GM18511 (cell line): ENCODE measurements around the gene BABAM2.
"Not testable (repeated sequence)": the region's sequence is repeated elsewhere in the genome, so short reads cannot be mapped to it uniquely, and the experiment has no call there.

ENCODE experiments used
- ATAC-seq: cut with Tn5 transposase; IDR thresholded peaks from one replicate; pipeline ENCODE4 v1.9.1; 2021; ENCODE audit warnings: mild to moderate bottlenecking, moderate library complexity; ENCODE audit not compliant: unreplicated experiment

The BABAM2 gene

GRCh38 chr2:28225473-28226080, 335.0 kb downstream of the BABAM2 start:
- no peak for ATAC-seq

DNA sequence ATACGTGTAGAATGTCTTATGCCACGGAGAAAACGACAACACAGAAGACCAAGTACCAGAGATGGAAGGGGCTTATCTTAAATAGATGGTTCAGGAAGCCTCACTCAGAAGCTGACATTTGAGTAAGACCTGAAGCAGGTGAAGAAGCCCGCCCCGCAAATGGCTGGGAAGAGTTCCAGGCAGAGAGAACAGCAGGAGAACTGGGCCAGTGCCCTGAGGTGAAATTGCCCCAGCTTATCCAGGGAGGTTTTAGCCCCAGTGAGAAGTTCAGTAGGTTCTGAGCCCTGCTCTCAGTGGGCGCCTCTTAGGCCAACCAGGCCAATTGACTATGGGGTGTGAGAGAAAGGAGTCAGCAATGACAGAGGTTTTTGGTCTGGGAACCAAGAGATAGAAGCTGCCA, 336.0 kb downstream of the BABAM2 start:
- ATAC-seq: no peak

DNA sequence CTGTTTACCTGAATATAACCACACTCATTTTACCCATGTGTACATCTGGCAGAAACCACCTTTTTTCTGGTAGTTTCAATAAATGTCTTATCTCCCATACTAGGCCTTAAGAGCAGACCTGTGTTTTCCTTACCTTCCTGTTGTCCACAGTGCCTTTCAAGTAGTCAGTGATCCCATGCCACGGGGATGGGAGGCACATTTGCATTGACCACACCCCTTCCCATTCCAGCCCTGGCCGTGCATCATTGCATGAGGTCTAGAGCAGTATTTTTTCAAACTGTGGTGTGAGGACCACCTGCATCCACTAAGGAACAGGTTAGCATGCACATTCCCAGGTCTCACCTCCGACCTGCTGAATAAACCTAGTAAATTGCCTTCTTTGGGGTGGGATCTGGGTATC, 337.0 kb downstream of the BABAM2 start:
- ATAC-seq: no peak

GRCh38 chr2:28228434-28228995, 338.0 kb downstream of the BABAM2 start:
- ATAC-seq: no peak

- ATAC-seq: no peak
Observed at GRCh38 chr2:28231110-28231631, 340.6 kb downstream of the BABAM2 start.

GRCh38 chr2:28232295-28232694, 341.8 kb downstream of the BABAM2 start:
- no peak for ATAC-seq

DNA sequence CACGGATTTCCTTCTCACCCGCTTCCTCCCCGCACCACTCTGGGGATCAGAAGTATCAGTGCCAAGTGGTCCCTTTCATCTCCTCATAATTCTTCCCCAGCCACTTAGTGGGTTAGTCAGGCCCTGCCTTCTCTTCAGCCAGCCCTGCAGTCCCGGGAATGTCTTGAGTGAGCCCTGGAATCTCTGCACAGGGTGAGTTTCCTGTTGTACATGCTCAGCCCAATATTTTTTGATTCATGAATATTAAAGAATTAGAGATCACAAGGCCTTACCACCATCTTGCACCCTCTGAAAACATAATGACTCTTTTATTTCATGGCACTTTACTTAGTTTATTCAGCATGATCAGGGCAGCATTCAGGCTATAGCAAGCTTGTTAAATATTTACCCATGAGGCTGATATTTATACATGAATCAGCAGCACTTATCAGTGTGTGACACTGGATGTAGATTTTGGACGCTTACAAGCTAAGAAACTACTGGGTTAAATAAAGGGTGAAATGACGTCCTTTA, 342.7 kb downstream of the BABAM2 start:
- no peak for ATAC-seq

DNA sequence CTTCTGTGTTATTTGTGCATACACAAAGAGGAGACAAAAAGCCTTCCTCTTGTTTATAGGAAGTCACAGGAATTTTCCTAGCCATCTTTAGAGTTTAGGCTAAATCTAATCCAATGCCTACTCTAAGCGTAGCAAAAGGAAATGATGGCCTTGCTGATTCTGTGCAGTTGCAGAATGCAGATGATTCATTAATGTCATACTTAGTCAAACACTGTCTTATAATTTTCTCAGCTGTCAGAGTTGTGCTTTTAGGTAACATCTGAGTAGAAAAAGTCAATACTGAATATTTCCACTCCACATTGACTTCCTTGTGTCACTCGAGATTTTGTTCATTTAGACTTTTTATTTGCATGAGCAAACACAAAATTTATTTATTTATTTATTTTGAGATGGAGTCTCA, 344.3 kb downstream of the BABAM2 start:
- no peak for ATAC-seq

DNA sequence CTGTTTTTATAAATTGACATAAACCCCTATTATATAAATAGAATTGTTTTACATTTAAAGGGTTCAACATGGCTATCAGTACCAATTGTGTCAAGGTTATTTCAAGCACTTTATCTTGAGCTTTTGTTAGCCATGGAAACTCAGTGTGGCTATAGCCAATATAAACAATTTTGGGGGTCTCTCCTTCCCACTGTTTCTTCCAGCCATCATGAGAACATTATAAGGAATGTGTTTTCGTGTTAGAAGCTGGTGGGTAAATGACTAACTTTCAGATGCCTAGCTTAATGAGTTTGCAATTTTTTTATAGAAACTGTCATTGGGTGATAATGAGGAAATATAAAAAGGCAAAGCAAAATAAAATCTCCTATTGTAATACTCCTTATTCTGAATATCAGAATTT, 348.7 kb downstream of the BABAM2 start:
- ATAC-seq: no peak

DNA sequence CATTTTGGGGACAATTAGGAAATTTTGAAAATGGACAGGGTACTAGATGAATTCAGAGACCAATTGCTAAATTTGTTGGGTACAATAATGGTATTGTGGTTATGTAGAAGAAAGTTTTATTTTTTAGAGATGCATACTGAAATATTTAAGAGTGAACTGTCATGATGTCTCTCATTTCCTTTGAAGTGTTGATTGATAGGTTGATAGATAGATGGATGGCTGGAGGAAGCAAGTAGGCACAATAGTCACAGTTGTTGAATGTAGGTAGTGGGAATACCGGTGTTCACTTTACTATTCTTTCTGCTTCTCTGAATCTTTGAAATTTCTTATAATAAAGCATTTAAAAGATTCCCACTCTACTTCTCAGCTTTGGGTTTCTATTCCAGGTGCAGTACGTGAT, 350.4 kb downstream of the BABAM2 start:
- no peak for ATAC-seq

DNA sequence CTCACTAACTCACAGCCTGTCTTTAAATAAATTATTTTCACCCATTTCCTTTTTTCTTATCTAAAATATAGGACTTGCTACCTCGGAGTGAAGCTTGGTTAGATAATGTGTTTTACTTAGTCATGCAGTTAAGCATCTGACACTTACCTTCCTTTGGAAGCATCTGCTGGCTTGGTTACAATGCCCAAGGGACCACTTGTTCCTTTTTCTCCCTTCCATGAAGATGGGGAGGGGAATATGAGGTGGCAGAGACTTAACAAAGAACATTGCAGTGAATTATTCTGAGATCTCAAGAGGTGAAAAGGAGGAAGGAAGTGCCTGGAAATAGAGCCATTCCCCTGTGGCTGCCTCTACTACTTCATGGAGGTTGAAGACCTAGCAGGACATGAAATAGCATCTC, 356.8 kb downstream of the BABAM2 start:
- no peak for ATAC-seq

GRCh38 chr2:28247734-28248133, 357.2 kb downstream of the BABAM2 start:
- no peak for ATAC-seq

GRCh38 chr2:28248511-28248910, 358.0 kb downstream of the BABAM2 start:
- no peak for ATAC-seq

DNA sequence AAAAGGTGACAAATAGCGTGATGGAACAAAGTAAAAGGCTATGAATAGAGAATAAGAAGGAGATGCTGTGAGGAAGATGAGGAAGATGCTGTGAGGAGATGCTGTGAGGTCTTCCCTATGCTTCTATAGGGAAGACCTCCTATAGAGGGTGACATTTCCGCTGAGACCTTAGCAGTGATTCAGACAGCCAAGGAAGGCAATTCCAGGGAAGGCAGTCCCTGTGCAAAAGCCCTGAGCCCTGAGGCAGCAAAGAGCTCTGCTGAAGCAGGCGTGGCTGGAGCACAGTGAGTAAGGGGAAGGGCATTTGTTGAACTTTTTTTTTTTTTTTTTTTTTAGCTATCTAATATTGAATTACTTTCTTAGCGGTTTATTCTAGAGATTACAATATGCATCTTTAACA, 359.5 kb downstream of the BABAM2 start:
- no peak for ATAC-seq

DNA sequence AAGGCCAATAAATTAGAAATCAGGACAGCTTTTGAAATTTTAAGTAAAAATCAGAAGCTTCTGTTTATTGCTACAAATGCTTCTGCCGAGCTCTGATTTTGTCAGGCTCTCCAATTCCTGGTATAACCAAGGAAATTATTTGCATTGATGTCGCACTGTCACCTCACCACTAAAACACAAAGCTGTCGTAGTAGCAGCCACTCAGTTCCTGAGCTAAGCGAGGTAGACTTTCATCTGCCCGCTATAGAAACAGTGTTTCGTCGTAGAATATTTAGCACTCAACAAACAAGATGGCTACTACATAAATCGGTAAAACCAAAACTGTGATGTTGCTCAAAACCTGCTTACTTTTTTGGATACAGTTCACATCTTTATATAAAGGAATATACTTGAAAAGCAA, 360.8 kb downstream of the BABAM2 start:
- ATAC-seq: no peak

DNA sequence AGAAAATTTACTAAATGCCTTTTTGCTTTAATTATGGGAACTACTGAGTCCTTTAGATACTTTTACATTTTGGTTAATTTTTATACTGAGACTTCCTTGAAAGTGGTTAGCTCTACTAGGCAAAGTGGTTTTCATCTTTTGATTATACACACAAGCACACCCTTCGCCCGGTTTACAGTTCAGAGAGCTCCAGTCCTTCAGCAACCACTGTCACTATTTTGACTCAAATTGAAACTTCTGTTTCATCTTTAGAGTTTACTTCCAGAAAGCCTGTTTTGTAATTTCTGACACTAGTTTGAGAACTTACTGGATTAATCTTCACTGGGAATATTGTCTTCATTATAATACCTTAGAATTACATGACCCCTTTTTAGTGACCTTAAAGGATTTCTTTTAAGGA, 361.8 kb downstream of the BABAM2 start:
- ATAC-seq: no peak

GRCh38 chr2:28253543-28253942, 363.0 kb downstream of the BABAM2 start:
- ATAC-seq: no peak

GRCh38 chr2:28255231-28255630, 364.7 kb downstream of the BABAM2 start:
- not testable (repeated sequence) for ATAC-seq

DNA sequence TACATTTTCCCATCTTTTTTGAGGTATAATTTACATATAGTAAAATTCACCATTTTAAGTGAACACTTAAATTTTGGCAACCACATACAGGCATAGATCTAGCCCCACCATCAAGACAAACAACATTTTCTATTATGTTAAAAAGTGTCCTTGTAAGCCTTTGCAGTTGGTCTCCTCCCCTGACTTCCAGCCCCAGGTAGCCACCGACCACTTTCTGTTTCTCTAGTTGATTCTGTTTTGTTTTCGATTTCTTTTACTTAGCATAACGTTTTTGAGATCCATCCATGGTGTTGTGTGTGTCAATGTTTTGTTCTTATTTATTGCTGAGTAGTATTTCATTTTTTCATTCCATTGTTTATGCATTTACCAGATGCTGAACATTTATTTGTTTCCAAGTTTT, 366.7 kb downstream of the BABAM2 start:
- no peak for ATAC-seq

GRCh38 chr2:28259226-28259625, 368.7 kb downstream of the BABAM2 start:
- not testable (repeated sequence) for ATAC-seq

DNA sequence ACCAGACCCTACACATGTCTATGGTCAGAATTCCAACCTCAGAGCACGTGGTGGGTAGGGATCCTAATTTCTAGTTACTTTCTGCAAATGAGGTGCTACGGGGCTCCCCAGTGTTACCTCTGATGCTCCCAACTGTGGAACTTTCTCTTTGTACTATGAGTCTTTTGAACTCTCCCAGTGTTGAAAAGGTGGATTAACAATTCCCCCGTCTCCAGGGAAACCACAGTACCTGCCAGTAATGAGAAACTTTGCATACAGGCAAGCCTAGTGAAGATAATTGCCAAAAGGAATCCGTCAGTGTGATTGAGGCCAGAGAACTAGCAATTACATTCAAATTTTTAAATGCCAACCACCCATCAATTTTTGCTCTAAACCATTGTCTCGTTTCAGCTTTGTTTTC, 373.2 kb downstream of the BABAM2 start:
- ATAC-seq: no peak

GRCh38 chr2:28267282-28267681, 376.8 kb downstream of the BABAM2 start:
- ATAC-seq: no peak

GRCh38 chr2:28268386-28268785, 377.9 kb downstream of the BABAM2 start:
- ATAC-seq: no peak
